GM19351 (cell line): Measurements from ENCODE around the gene TMPRSS7.

Experiments
- ATAC-seq: cut with Tn5 transposase; IDR thresholded peaks from one replicate; pipeline ENCODE4 v1.9.1; 2021; ENCODE audit warnings: mild to moderate bottlenecking, moderate library complexity; ENCODE audit not compliant: unreplicated experiment

The TMPRSS7 gene

GRCh38 chr3:112093180-112093522, 58.6 kb downstream of the TMPRSS7 start:
- no peak for ATAC-seq

GRCh38 chr3:112095731-112096130, 61.2 kb downstream of the TMPRSS7 start:
- ATAC-seq = no peak

- no peak for ATAC-seq
Observed at GRCh38 chr3:112096176-112096575, 61.6 kb downstream of the TMPRSS7 start.

GRCh38 chr3:112097378-112097777, 62.8 kb downstream of the TMPRSS7 start:
- no peak for ATAC-seq

- ATAC-seq = no peak
Observed at GRCh38 chr3:112101916-112102315, 67.4 kb downstream of the TMPRSS7 start.

- no peak for ATAC-seq
Observed at GRCh38 chr3:112104774-112105173, 70.2 kb downstream of the TMPRSS7 start.

GRCh38 chr3:112109322-112109721, 74.8 kb downstream of the TMPRSS7 start:
- ATAC-seq = no peak

- ATAC-seq = peak; percentile 42
Observed at GRCh38 chr3:112111785-112112402, 77.4 kb downstream of the TMPRSS7 start.

GRCh38 chr3:112114576-112115160, 80.1 kb downstream of the TMPRSS7 start:
- peak; percentile 34 for ATAC-seq

GRCh38 chr3:112115161-112115739, 80.7 kb downstream of the TMPRSS7 start:
- peak; percentile 26 for ATAC-seq

GRCh38 chr3:112115806-112116383, 81.4 kb downstream of the TMPRSS7 start:
- ATAC-seq = no peak

GRCh38 chr3:112116748-112117186, 82.2 kb downstream of the TMPRSS7 start:
- no peak for ATAC-seq

- no peak for ATAC-seq
Observed at GRCh38 chr3:112117415-112117814, 82.9 kb downstream of the TMPRSS7 start.

- no peak for ATAC-seq
Observed at GRCh38 chr3:112117841-112118571, 83.5 kb downstream of the TMPRSS7 start.

- peak; percentile 33 for ATAC-seq
Observed at GRCh38 chr3:112119962-112120836, 85.7 kb downstream of the TMPRSS7 start.

GRCh38 chr3:112121577-112122547, 87.3 kb downstream of the TMPRSS7 start:
- no peak for ATAC-seq

- ATAC-seq = no peak
Observed at GRCh38 chr3:112122870-112123269, 88.3 kb downstream of the TMPRSS7 start.

- ATAC-seq = no peak
Observed at GRCh38 chr3:112123548-112123947, 89.0 kb downstream of the TMPRSS7 start.

- ATAC-seq = no peak
Observed at GRCh38 chr3:112124907-112125607, 90.5 kb downstream of the TMPRSS7 start.
